SK-N-SH (cell line): Measurements from ENCODE around the gene PARVB. TPM values are rescaled to one million over a fixed set of nuclear protein-coding genes. Genes with fewer than 3 reads are reported as not detected.
"Not testable (repeated sequence)": the region's sequence is repeated elsewhere in the genome, so short reads cannot be mapped to it uniquely, and the experiment has no call there.

ENCODE experiments used
- CTCF ChIA-PET: fragments of 300-600, 350-600 bp; formaldehyde crosslinking; extraction: SDS; loops from one replicate; lab custom pipeline; 2021; lab: Yijun Ruan, JAX
- POLR2A ChIA-PET: fragments of 350-600 bp; sonication (Branson Sonifier 250); formaldehyde crosslinking; extraction: SDS; loops from one replicate; lab custom pipeline; 2020; ENCODE audit warnings: antibody characterized with exemption, inconsistent platforms; lab: Yijun Ruan, JAX
- DNase-seq: peaks from one replicate; pipeline ENCODE4 v3.0.0; 2012
- H2AFZ ChIP-seq: fragments of 200-600 bp; sonication (generic); 2 replicates; pipeline ENCODE4 v1.8.1; 2016; ENCODE audit warnings: antibody characterized with exemption, mild to moderate bottlenecking, low read depth
- H3F3A ChIP-seq: fragments of 200-600 bp; sonication (generic); replicated peaks from 2 replicates; pipeline ENCODE3; 2016; ENCODE audit warnings: antibody characterized with exemption, mild to moderate bottlenecking; ENCODE audit not compliant: insufficient read depth
- H3K27ac ChIP-seq, 2 experiments: fragments of 200-500 bp in 1 of 2; fragments of 200-600 bp in 1 of 2; sonication (Bioruptor generic) in 1 of 2; sonication (generic), shearing (Covaris generic) in 1 of 2; 2 replicates each; pipeline versions ENCODE4 v1.5.1 to v1.6.1; 2014 to 2016; ENCODE audit warnings: low read depth in 2 of 2, inconsistent platforms in 1 of 2, low read length in 1 of 2, mild to moderate bottlenecking in 1 of 2, mixed read lengths in 1 of 2
- H3K27me3 ChIP-seq: fragments of 200-600 bp; sonication (generic), shearing (Covaris generic); 2 replicates; pipeline ENCODE4 v1.6.1; 2016; ENCODE audit warnings: mixed run types; ENCODE audit not compliant: insufficient read depth
- H3K36me3 ChIP-seq, 2 experiments: fragments of 200-500 bp in 1 of 2; fragments of 200-600 bp in 1 of 2; sonication (Bioruptor generic) in 1 of 2; sonication (generic) in 1 of 2; replicated peaks in 1 of 2; 2 replicates each; pipeline versions ENCODE3 to v1.5.1; 2014 to 2016; ENCODE audit warnings: low read length in 1 of 2, mild to moderate bottlenecking in 1 of 2; ENCODE audit not compliant: insufficient read depth in 2 of 2, control insufficient read depth in 1 of 2
- H3K4me1 ChIP-seq, 2 experiments: fragments of 200-500 bp in 1 of 2; fragments of 200-600 bp in 1 of 2; sonication (Bioruptor generic) in 1 of 2; sonication (generic), shearing (Covaris generic) in 1 of 2; 2 replicates each; pipeline versions ENCODE4 v1.5.1 to v1.6.1; 2014 to 2016; ENCODE audit warnings: low read depth in 1 of 2, low read length in 1 of 2, mixed run types in 1 of 2; ENCODE audit not compliant: insufficient read depth in 2 of 2, control insufficient read depth in 1 of 2
- H3K4me2 ChIP-seq: fragments of 200-600 bp; sonication (generic), shearing (Covaris generic); 2 replicates; pipeline ENCODE4 v1.6.1; 2017; ENCODE audit warnings: mixed run types
- H3K4me3 ChIP-seq, 2 experiments: fragments of 200-500 bp in 1 of 2; fragments of 200-600 bp in 1 of 2; sonication (Bioruptor generic) in 1 of 2; sonication (generic), shearing (Covaris generic) in 1 of 2; 2 replicates each; pipeline versions ENCODE4 v1.5.1 to v1.8.1; 2014 to 2016; ENCODE audit warnings: low read depth in 2 of 2, inconsistent platforms in 1 of 2, low read length in 1 of 2, mild to moderate bottlenecking in 1 of 2, mixed read lengths in 1 of 2, moderate library complexity in 1 of 2
- H3K79me2 ChIP-seq: fragments of 200-600 bp; sonication (generic); 2 replicates; pipeline ENCODE4 v1.8.1; 2017; ENCODE audit warnings: mild to moderate bottlenecking; ENCODE audit not compliant: insufficient read depth
- H3K9ac ChIP-seq: fragments of 200-600 bp; sonication (generic); 2 replicates; pipeline ENCODE4 v1.6.1; 2017; ENCODE audit warnings: mixed run types
- H3K9me2 ChIP-seq: fragments of 200-600 bp; sonication (generic); 2 replicates; pipeline ENCODE4 v1.6.1; 2017; ENCODE audit warnings: mixed run types
- H3K9me3 ChIP-seq: fragments of 200-600 bp; sonication (generic); 2 replicates; pipeline ENCODE4 v1.6.1; 2017; ENCODE audit warnings: mixed run types, mild to moderate bottlenecking, moderate library complexity
- H4K20me1 ChIP-seq: fragments of 200-600 bp; sonication (generic); 2 replicates; pipeline ENCODE4 v1.6.1; 2017; ENCODE audit warnings: mild to moderate bottlenecking, mixed run types; ENCODE audit not compliant: insufficient read depth
- CTCF ChIP-seq: fragments of 200-600 bp; sonication (generic); IDR thresholded peaks from 2 replicates; pipeline ENCODE4 v1.6.1; 2017; ENCODE audit warnings: antibody characterized with exemption, mild to moderate bottlenecking, moderate library complexity
- ELF1 ChIP-seq: IDR thresholded peaks from 2 replicates; pipeline ENCODE4 v1.4.0; 2012
- EP300 ChIP-seq, 2 experiments: IDR thresholded peaks; 2 replicates each; pipeline versions ENCODE4 v1.4.0 to v1.6.1; 2012; ENCODE audit warnings: borderline replicate concordance in 1 of 2, low read depth in 1 of 2, low read length in 1 of 2
- FOSL2 ChIP-seq: IDR thresholded peaks from 2 replicates; pipeline ENCODE4 v1.4.0; 2012; ENCODE audit warnings: low read depth, mild to moderate bottlenecking, moderate library complexity, borderline replicate concordance
- GABPA ChIP-seq: IDR thresholded peaks from 2 replicates; pipeline ENCODE4 v1.4.0; 2012; ENCODE audit warnings: low read depth, mild to moderate bottlenecking
- GATA2 ChIP-seq: sonication (generic); formaldehyde crosslinking; IDR thresholded peaks from 2 replicates; pipeline ENCODE4 v1.5.0; 2020; ENCODE audit warnings: mild to moderate bottlenecking, missing genetic modification reagents
- IRF3 ChIP-seq: fragments of 150-350 bp; IDR thresholded peaks from 2 replicates; pipeline ENCODE4 v1.6.1; 2016; ENCODE audit warnings: mild to moderate bottlenecking, low read depth, low read length
- MAX ChIP-seq: IDR thresholded peaks from 2 replicates; pipeline ENCODE4 v1.4.0; 2012; ENCODE audit warnings: low read depth
- MEF2A ChIP-seq: IDR thresholded peaks from 2 replicates; pipeline ENCODE4 v1.4.0; 2012; ENCODE audit warnings: low read depth, borderline replicate concordance
- PBX3 ChIP-seq: IDR thresholded peaks from 2 replicates; pipeline ENCODE4; 2012
- RAD21 ChIP-seq: IDR thresholded peaks from 2 replicates; pipeline ENCODE4 v1.6.1; 2012; ENCODE audit warnings: mild to moderate bottlenecking, low read length
- RXRA ChIP-seq: IDR thresholded peaks from 2 replicates; pipeline ENCODE4 v1.4.0; 2012; ENCODE audit warnings: low read depth, mild to moderate bottlenecking, borderline replicate concordance
- SMC3 ChIP-seq: IDR thresholded peaks from 2 replicates; pipeline ENCODE4 v1.6.1; 2012; ENCODE audit warnings: low read depth, low read length, improper control_type of control experiment
- TAF1 ChIP-seq: IDR thresholded peaks from 2 replicates; pipeline ENCODE4 v1.6.1; 2012; ENCODE audit warnings: low read depth, mild to moderate bottlenecking, low read length, moderate library complexity, borderline replicate concordance
- TCF12 ChIP-seq: IDR thresholded peaks from 2 replicates; pipeline ENCODE4 v1.4.0; 2012
- WGBS: methylation state at CpG from one replicate; pipeline ENCODE4 v1.1.6; 2017; ENCODE audit warnings: low lambda C conversion rate; 5-methylcytosine and 5-hydroxymethylcytosine counted together
- polyA plus RNA-seq, 3 experiments: library from polyadenylated mRNA; depleted of rRNA; stranded (reverse); fragments of >200 nt; gene quantifications; 2 replicates each; pipeline ENCODE4 v1.2.3, GENCODE V29; 2012

Gene PARVB
- polyA plus RNA-seq, 1 of the 3 experiments (the other 2 are of a cell fraction), result 87.8 TPM

GRCh38 chr22:44014241-44014640 is 9.9 kb upstream of the PARVB start:
- Histone ChIP-seq H3K27ac (no peak overlapping the region), H3K9ac (no peak overlapping the region), H3K9me3 (no peaks in the 10 kb centered on the region), H3K4me2 (no peak overlapping the region), H3K4me1 (no peaks in the 10 kb centered on the region; a peak in 1 of 4 replicates), H3K4me3 (no peak overlapping the region), H3K27me3 (no peaks in the 10 kb centered on the region), H4K20me1 (no peaks in the 10 kb centered on the region), H2AFZ (no peak overlapping the region), H3K36me3 (no peaks in the 10 kb centered on the region), H3F3A (no peaks in the 10 kb centered on the region), H3K79me2 (no peaks in the 10 kb centered on the region), H3K9me2 (no peaks in the 10 kb centered on the region)
- ChIA-PET CTCF (interaction anchor here (1.2 to 4.4 kb wide), 2 partner anchors 21 to 611 kb away, joined by 3 to 25 read pairs; no protein-coding TSS in a partner anchor), POLR2A (no interaction called here)
- WGBS, result 90% methylated on average over 2 of the region's 2 CpGs
- no peak for DNase-seq
- TF ChIP-seq GATA2 (CRISPR knock-in tag), result no peak
- TF ChIP-seq FOSL2, result no peak
- no peak for TF ChIP-seq EP300 (IDR thresholded peaks at IDR 0.05; ENCODE audit: borderline replicate concordance in 1 of 2, low read depth in 1 of 2, low read length in 1 of 2)
- TF ChIP-seq PBX3, result no peak

- DNase-seq, H3K27me3 ChIP-seq, H3K4me2 ChIP-seq, H3K27ac ChIP-seq, POLR2A ChIA-PET, H3K9ac ChIP-seq, H4K20me1 ChIP-seq, H3K9me2 ChIP-seq, H2AFZ ChIP-seq, H3K9me3 ChIP-seq, H3K79me2 ChIP-seq, H3K4me3 ChIP-seq, H3K36me3 ChIP-seq: not testable (repeated sequence)
- CTCF ChIA-PET, result interaction anchor here (4.4 kb wide), 1 partner anchor 23 kb away, joined by 25 read pairs; no protein-coding TSS in a partner anchor
- 84% methylated on average over 3 of the region's 3 CpGs for WGBS
- peaks cover 13% of the 10 kb centered on the region for H3F3A ChIP-seq
- peaks cover 0 to 11% of the 10 kb centered on the region in 2 experiments; a peak in 2 of 4 replicates for H3K4me1 ChIP-seq
These were observed 7.5 kb upstream of the PARVB start for GRCh38 chr22:44016586-44016985.

DNA sequence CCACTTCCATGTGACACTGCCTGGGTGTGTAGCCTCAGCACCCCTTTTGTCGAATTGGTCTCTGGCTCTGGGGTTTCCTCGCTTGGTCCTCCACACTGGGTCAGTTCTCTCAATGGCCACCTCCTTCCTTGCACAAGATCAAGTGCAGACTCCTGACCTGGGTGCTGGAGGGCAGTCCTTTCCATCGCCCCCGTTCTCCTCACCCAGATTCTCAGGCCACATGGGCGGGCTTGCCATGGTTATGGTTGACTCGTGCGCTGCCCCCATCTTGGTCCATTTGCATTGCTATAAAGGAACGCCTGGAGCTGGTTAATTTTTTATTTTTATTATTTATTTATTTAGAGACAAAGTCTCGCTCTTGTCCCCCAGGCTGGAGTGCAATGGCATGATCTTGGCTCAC is 5.5 kb upstream of the PARVB start:
- Histone ChIP-seq H3K4me1 (peaks cover 2 to 11% of the 10 kb centered on the region in 2 experiments; a peak in 2 of 4 replicates), H2AFZ (no peak overlapping the region), H3K79me2 (peaks cover 11% of the 10 kb centered on the region; the same call in 1 of the 2 replicates), H3K36me3 (no peaks in the 10 kb centered on the region), H3K9me2 (no peaks in the 10 kb centered on the region), H3K9ac (no peak overlapping the region), H3K9me3 (no peaks in the 10 kb centered on the region), H3F3A (peaks cover 20% of the 10 kb centered on the region), H3K4me2 (no peak overlapping the region), H3K27ac (no peak overlapping the region), H3K4me3 (no peak overlapping the region), H4K20me1 (no peaks in the 10 kb centered on the region), H3K27me3 (no peaks in the 10 kb centered on the region)
- no peak for DNase-seq
- POLR2A ChIA-PET, result no interaction called here
- WGBS, result 97% methylated on average over 9 of the region's 9 CpGs
- CTCF ChIA-PET, result interaction anchor here (0.6 kb wide), 1 partner anchor 328 kb away, joined by 3 read pairs; no protein-coding TSS in a partner anchor
- no peak for TF ChIP-seq RXRA
- no peak for TF ChIP-seq ELF1
- TF ChIP-seq TCF12, result no peak
- TF ChIP-seq CTCF, result no peak
- TF ChIP-seq IRF3, result no peak
- no peak for TF ChIP-seq MAX
- TF ChIP-seq TAF1, result no peak
- TF ChIP-seq MEF2A, result no peak
- TF ChIP-seq RAD21, result no peak
- TF ChIP-seq GABPA, result no peak
- no peak for TF ChIP-seq SMC3
- TF ChIP-seq EP300 (IDR thresholded peaks at IDR 0.05; ENCODE audit: borderline replicate concordance in 1 of 2, low read depth in 1 of 2, low read length in 1 of 2), result no peak
- no peak for TF ChIP-seq FOSL2
